Activated CD4-positive, alpha-beta T cell treated with anti-CD3 and anti-CD28 coated beads for 36 hours (primary cell): ENCODE measurements around the gene IFI35. TPM values are rescaled to one million over a fixed set of nuclear protein-coding genes. Genes with fewer than 3 reads are reported as not detected.

Experiments used
- ATAC-seq: fragments of 200-7000 bp; cut with Tn5 transposase; one replicate; pipeline ENCODE4 v1.10.0; 2021; ENCODE audit warnings: mild to moderate bottlenecking, moderate library complexity
- CTCF ChIA-PET: fragments of 350-600 bp; sonication (Branson Sonifier 250); formaldehyde crosslinking; loops from one replicate; lab custom pipeline; 2021; ENCODE audit warnings: antibody characterized with exemption; lab: Charles Lee
- POLR2A ChIA-PET: fragments of 350-600 bp; sonication (Branson Sonifier 250); formaldehyde crosslinking; loops from one replicate; lab custom pipeline; 2021; ENCODE audit warnings: antibody characterized with exemption, inconsistent platforms; lab: Charles Lee
- DNase-seq: peaks from one replicate; pipeline ENCODE4 v3.0.0-alpha.2; 2020
- H3K27ac Mint-ChIP-seq: one replicate; pipeline ENCODE4 v1.8.0; 2021; ENCODE audit warnings: mixed read lengths
- H3K27me3 Mint-ChIP-seq: one replicate; pipeline ENCODE4 v1.8.0; 2021; ENCODE audit warnings: mixed read lengths
- H3K36me3 Mint-ChIP-seq: one replicate; pipeline ENCODE4 v1.8.0; 2021; ENCODE audit warnings: low read depth, mixed read lengths
- H3K4me1 Mint-ChIP-seq: one replicate; pipeline ENCODE4 v1.8.0; 2021; ENCODE audit warnings: mixed read lengths
- H3K4me3 Mint-ChIP-seq: one replicate; pipeline ENCODE4 v1.8.0; 2021; ENCODE audit warnings: mild to moderate bottlenecking, moderate library complexity, mixed read lengths
- H3K9me3 Mint-ChIP-seq: one replicate; pipeline ENCODE4 v1.8.0; 2021; ENCODE audit warnings: low read depth, mixed read lengths
- intact Hi-C, 2 experiments: fragments of 100-400 bp; cut with DNase I in 1 of 2; cut with micrococcal nuclease in 1 of 2; formaldehyde crosslinking; loops; one replicate each; pipeline versions ENCODE4 v1.14.2 to v1.15.1; 2022 to 2024; cut with DNase I, micrococcal nuclease
- total RNA-seq, 2 experiments: library from RNA; stranded (reverse); gene quantifications; one replicate each; pipeline ENCODE4 v1.2.3, GENCODE V29; 2021

The IFI35 gene
- total RNA-seq, 2 experiments from 2014 or later, result 65.3 to 68.1 TPM

DNA sequence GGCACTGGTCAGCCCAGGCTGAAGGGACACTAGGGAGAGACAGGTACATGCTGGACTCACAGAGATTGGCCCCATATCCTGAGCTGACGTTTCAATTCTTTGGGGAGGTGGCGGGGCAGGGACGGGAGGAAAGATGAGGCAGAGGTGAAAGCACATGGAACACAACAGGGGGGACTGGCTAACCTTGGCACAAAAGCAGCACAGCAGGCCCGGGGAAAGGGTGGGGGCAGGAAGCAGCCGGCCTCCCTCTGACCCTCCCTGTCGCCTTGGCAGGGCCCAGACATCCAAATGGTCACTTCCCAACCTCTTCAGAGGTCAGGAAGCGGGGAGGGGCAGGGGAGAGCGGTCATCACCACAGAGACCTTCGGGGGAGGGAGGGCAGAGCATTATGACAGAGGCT lies 9.0 kb downstream of the IFI35 start:
- CTCF ChIA-PET, result no interaction called here
- POLR2A ChIA-PET, result no interaction called here
- intact Hi-C loops, result no loop called here
- no peak for DNase-seq
- ATAC-seq, result no peak
- Mint-ChIP-seq H3K4me1 (peaks cover 22% of the 10 kb centered on the region), H3K9me3 (no peaks in the 10 kb centered on the region), H3K27ac (no peak overlapping the region), H3K36me3 (peaks cover 20% of the 10 kb centered on the region), H3K4me3 (no peak overlapping the region), H3K27me3 (no peaks in the 10 kb centered on the region)

DNA sequence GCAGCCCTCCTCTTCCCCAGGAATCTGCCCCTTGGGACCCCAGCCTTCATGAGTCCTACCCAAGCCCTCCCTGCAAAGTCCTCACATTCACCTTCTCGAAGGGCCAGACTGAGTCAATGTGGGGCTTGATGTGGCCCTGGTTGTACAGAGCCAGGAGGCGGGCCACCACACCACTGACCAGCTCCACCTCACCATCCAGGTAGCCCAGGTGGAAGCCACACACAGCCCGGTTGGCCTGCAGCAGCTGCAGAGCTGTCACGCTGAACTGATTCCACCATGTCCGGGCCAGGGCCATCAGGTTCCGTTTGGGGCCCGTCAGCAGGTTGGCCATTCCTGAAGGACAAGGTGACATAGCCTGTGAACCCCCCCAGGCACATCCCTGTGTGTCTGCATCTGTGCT lies 9.6 kb downstream of the IFI35 start:
- DNase-seq (no peak), ATAC-seq (no peak)
- intact Hi-C loops, result no loop called here

DNA sequence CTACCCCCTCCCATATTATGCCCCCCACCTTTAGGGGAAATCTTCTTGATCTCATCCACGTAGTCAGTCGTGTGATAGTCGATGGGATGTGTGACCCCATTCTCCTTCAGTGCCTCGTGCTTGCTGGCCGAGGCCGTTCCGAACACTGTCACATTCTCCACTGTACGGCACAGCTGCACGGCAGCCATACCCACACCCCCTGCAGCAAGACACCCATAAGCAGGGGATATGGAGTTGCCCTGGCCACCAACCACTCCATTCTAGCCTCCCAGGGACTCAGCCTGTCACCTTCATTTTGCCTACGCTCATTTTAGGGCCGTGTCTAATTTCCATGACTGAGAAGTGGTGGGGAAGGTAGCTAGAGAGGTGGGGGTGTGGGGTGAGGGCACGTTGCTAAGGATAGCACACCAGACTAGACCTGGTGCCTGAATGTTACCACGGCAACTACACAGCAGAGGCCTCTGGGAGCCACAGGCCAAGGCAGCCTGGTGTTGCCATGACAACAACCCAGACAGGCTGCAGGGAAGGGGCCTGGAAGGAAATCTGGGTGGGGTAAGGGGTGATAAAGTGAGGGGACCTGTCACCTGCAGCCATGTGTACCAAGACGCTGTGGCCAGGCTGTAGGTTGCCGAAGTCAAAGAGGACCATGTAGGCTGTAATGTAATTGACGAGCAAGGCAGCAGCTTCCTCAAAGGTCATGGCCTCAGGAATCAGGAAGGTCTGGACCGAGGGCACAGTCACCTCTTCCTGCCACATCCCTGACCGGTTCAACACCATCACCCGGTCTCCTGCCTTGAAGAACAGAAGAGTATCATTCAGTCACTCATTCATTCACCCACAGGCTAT lies 11.6 kb downstream of the IFI35 start:
- H3K36me3 Mint-ChIP-seq, result peaks cover 12% of the 10 kb centered on the region

More for the DNA sequence above, 9.6 kb downstream of the IFI35 start:
- Mint-ChIP-seq H3K4me1 (peaks cover 24% of the 10 kb centered on the region), H3K36me3 (peaks cover 18% of the 10 kb centered on the region), H3K27me3 (no peaks in the 10 kb centered on the region), H3K4me3 (no peak overlapping the region), H3K9me3 (no peaks in the 10 kb centered on the region), H3K27ac (no peak overlapping the region)
- ChIA-PET POLR2A (no interaction called here), CTCF (no interaction called here)

DNA sequence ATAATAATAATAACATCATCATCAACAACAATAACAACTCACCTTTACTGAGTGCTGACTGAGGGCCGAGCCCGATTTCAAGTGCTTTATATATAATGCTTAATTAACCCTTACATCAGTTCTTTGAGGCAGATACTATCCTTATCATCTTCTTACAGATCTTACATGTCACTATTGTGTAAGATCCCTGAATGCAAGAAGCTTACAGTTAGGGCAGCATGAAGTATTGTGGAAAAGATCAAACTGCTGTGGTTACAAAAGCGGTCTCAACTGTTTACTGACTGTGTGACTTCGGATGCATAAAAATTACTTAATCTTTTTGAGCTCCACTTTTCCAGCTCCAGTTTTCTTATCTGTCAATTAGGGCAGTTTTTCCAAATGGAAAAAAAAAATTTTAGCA lies 12.3 kb downstream of the IFI35 start:
- Mint-ChIP-seq H3K4me1 (peaks cover 26% of the 10 kb centered on the region), H3K27me3 (no peaks in the 10 kb centered on the region), H3K4me3 (no peak overlapping the region), H3K36me3 (peaks cover 7% of the 10 kb centered on the region), H3K27ac (no peak overlapping the region), H3K9me3 (no peaks in the 10 kb centered on the region)
- no peak for ATAC-seq
- CTCF ChIA-PET, result no interaction called here
- intact Hi-C loops, result no loop called here
- POLR2A ChIA-PET, result no interaction called here
- DNase-seq, result no peak

More for the DNA sequence above, 11.6 kb downstream of the IFI35 start:
- Mint-ChIP-seq H3K9me3 (no peaks in the 10 kb centered on the region), H3K4me1 (peaks cover 26% of the 10 kb centered on the region), H3K27ac (no peak overlapping the region), H3K27me3 (no peaks in the 10 kb centered on the region), H3K4me3 (no peak overlapping the region)
- ChIA-PET CTCF (no interaction called here), POLR2A (interaction anchor here (1.0 kb wide), 1 partner anchor 12 kb away, joined by 3 read pairs; the partner anchor contains the start of gene IFI35)
- intact Hi-C loops, result no loop called here
- DNase-seq (peak; percentile 45), ATAC-seq (no peak)

DNA sequence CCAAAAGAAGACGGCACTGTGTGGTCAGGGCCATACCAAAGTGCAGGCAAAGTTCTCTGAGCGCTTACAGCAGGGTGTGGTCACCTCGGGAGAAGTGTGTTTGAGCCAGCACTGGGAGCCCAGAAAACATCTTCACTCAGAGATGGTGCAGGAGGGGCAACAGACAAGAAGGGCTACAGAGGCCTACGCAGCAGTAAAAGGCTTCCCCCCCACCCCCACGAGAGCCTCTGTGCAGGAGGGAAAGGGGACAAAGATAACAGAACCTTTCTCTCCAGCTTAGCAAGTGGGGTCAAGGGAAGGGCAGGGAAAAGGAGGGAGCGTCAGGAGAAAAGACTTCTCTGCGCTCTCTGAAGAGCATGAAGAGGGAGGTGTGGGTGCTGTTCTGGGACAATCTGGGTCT lies 12.8 kb downstream of the IFI35 start:
- Mint-ChIP-seq H3K9me3 (no peaks in the 10 kb centered on the region), H3K4me3 (no peak overlapping the region), H3K27ac (no peak overlapping the region), H3K36me3 (peaks cover 3% of the 10 kb centered on the region), H3K4me1 (peaks cover 30% of the 10 kb centered on the region), H3K27me3 (no peaks in the 10 kb centered on the region)
- intact Hi-C loops, result no loop called here
- ChIA-PET POLR2A (no interaction called here), CTCF (no interaction called here)
- ATAC-seq, result no peak
- DNase-seq, result no peak

DNA sequence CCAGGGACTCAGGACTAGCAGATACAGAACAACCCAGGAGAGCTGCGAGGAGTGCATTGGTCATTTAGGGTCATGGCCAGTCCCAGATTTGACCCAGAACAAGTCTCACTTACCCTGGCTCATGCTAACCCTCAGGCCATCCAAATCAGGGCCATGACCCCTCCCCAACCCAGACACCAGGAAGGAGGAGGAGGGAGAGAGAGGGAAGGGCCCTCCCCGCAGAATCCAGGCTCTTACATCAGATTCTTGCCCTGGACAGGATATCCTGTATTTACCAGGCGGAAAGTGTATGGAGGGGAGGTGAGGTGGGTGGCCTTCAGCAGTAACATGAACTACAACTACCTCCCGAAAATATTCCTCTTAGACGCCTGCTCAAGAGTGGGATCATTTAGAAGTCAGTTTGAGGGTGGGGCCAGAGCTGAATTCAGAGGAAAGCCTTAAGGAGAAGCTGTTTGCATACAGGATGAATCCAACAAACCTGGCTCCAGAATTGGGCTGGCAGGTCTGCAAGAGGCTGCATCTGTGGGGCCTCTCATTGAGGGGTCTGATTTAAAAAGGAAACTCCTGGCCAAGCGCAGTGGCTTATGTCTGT lies 13.5 kb downstream of the IFI35 start:
- no peaks in the 10 kb centered on the region for H3K9me3 Mint-ChIP-seq
- DNase-seq, result no peak
- peaks cover 35% of the 10 kb centered on the region for H3K4me1 Mint-ChIP-seq
- ChIA-PET CTCF (no interaction called here), POLR2A (interaction anchor here (1.1 kb wide), 1 partner anchor 348 kb away, joined by 5 read pairs; no protein-coding TSS in a partner anchor)
- no peaks in the 10 kb centered on the region for H3K36me3 Mint-ChIP-seq
- peak overlapping the region; percentile 81 for H3K4me3 Mint-ChIP-seq
- H3K27ac Mint-ChIP-seq, result no peak overlapping the region
- H3K27me3 Mint-ChIP-seq, result no peaks in the 10 kb centered on the region
- intact Hi-C loops, result loop anchor here in 1 of 2 experiments (5.0 kb wide), 3 partner anchors 317 to 462 kb away; partner anchors contain the start of genes DHX8 and PLEKHH3
- ATAC-seq, result no peak

DNA sequence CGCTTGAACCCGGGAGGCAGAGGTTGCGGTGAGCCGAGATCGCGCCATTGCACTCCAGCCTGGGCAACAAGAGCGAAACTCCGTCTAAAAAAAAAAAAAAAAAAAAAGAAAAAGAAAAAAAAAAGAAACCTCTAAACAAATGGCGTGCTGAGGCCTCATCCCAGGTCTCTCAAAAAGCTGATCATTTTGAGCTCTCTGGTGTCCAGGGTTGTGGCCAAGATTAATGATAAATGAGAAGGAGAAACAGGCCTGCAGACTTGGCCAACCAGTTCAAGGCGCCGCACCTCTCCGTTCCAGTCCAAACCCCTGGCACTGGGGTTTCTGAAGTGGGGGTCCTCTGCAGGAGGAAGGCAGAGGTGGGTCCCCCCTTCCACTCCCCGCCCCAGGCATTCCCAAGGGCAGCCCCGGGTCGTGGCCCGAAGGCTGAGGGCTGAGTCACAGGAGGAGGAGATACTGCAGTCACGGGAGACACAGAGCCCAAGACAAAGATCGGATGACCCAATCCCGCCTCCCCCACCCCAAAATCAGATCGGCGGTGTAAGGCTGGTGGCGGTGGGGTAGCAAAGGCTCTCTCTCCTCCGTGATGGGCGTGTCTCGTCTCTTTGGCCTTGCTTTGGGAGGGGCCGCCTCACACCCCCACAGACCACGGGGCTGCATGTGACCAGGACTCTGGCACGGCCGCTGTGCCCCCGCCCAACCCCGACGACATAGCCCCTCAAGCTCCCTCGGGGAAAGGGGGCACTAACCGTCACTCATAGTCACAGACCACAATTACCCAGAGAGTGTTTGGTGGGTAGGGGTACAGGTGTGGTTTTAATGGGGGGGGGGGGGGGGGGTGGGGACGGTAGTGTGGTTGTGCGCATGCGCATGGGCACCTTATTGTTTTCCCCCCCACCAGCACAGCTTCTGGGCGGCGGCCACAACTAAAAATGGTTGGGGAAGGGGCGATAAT lies 14.5 kb downstream of the IFI35 start:
- Mint-ChIP-seq H3K36me3 (no peaks in the 10 kb centered on the region), H3K4me3 (peak overlapping the region; percentile 81), H3K27ac (no peak overlapping the region), H3K27me3 (no peaks in the 10 kb centered on the region), H3K9me3 (no peaks in the 10 kb centered on the region), H3K4me1 (peaks cover 37% of the 10 kb centered on the region)
- CTCF ChIA-PET, result interaction anchor here (0.5 to 2.5 kb wide), 2 partner anchors 23 to 93 kb away, joined by 3 to 10 read pairs; partner anchors contain the start of gene RPL27
- ATAC-seq, result no peak
- POLR2A ChIA-PET, result interaction anchor here (0.6 to 1.8 kb wide), 5 partner anchors 23 to 347 kb away, joined by 4 to 10 read pairs (median 5); partner anchors contain the start of genes RPL27 and VPS25
- peak; percentile 30 for DNase-seq
- intact Hi-C loops, result loop anchor here in 1 of 2 experiments (5.0 kb wide), 3 partner anchors 316 to 461 kb away; partner anchors contain the start of genes DHX8 and PLEKHH3

DNA sequence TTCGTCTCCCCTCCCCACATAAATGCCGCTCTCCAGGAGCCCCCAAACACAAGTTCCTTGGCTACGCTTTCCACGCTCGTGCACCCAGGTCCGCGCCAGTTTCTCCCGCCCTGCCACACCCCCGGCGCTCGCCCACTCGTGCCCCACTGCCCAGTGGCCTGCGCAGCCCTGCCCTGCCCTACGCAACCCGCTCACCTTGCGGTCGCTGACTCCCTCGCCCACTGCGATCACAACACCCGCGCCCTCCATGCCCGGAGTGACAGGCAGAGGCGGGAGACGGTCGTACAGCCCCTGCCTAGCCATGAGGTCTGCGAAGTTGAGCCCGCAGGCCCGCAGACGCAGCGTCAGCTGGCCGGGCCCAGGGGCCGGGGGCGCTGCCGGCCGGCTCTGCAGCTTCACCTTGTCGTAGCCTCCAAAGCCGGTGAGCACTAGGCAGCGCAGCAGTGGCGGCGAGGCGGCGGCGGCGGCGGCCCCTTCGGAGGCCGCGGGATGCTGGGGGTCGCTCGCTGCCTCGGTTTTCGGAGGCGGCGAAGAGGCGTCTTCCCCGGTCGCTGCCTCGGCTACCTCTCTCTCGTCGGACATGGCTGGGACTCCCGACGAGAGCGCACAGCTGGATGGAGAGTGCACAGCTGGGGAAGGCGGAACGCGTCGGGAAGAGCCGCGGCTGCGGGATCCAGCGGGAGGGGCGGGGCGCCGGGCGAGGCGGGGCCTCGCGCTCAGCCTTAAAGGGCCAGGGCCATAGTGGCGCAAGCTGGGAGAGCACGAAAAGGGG lies 15.3 kb downstream of the IFI35 start, which contains the start of gene VAT1:
VAT1 (minus strand) TSS at position 645 of the 772 bp plus-strand sequence; CDS start at position 582, 63 bp downstream.
- intact Hi-C loops, result loop anchor here in 1 of 2 experiments (1.0 to 5.0 kb wide), 7 partner anchors 16 to 460 kb away; partner anchors contain the start of genes BRCA1, DHX8, IFI35 and PLEKHH3
- Mint-ChIP-seq H3K36me3 (no peaks in the 10 kb centered on the region), H3K4me3 (peak within 1 kb of the TSS; percentile 81), H3K27me3 (no peaks in the 10 kb centered on the region), H3K4me1 (peaks cover 37% of the 10 kb centered on the region), H3K9me3 (no peaks in the 10 kb centered on the region), H3K27ac (no peak within 1 kb of the TSS)
- peak; percentile 79 for DNase-seq
- ATAC-seq, result peak; percentile 55
- POLR2A ChIA-PET, result interaction anchor here (1.5 to 1.8 kb wide), 2 partner anchors 24 to 293 kb away, joined by 4 to 10 read pairs; partner anchors contain the start of gene RPL27
- CTCF ChIA-PET, result interaction anchor here (0.5 to 2.5 kb wide), 3 partner anchors 24 to 93 kb away, joined by 3 to 10 read pairs (median 3); partner anchors contain the start of gene RPL27

DNA sequence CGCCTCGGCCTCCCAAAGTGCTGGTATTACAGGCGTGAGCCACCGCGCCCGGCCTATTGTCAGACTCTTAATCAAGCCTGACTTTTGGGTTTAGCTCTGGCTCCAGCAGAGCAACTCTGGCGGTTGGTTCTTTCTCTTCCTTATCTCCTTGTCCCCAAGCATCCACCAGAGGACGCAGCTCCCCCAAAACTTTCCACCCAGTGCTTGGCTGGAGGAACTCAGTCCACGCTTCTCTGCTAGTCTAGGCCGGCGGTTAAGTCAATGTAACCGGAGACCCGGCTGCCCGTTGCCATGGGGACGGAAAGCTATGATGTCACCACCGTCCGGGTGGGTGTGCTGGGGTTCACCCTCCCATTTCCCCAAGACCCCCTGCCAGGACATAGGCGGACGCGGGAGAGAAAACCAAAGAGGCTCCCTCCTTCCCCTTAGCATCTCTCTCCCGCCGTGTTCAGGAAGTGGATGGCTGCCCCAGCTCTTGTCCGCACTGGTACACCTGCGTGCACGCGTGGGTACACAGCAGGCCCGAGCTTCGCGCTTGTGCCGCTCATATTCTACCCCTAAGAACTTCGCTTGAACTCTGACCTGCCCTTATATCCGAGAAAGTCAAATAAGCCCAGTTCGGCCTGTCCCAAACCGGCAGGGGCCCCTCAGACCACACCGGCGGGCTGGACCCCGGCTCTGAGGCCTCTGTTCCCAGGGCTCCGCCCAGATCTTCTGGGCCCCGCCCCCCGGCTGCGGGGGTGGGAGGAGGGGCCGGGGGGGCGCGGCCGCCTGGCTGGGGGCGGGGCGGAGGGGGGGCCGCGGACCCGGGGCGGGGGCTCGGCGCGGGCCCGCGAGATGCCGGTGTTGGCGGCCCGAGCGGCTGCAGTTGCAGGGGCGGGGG lies 18.1 kb downstream of the IFI35 start, which contains the start of gene RND2:
RND2 (plus strand) TSS at position 825 of the 883 bp plus-strand sequence. CDS start 117 bp downstream, outside the sequence.
- DNase-seq (peak; percentile 89), ATAC-seq (peak; percentile 68)
- peak within 1 kb of the TSS; percentile 71 for H3K27ac Mint-ChIP-seq
- H3K9me3 Mint-ChIP-seq, result no peaks in the 10 kb centered on the region
- peaks cover 26% of the 10 kb centered on the region for H3K4me1 Mint-ChIP-seq
- ChIA-PET POLR2A (interaction anchor here (0.5 to 1.6 kb wide), 8 partner anchors 14 to 343 kb away, joined by 3 to 9 read pairs (median 5); partner anchors contain the start of genes BECN1, IFI35 and RPL27), CTCF (interaction anchor here (0.6 to 1.7 kb wide), 15 partner anchors 16 to 919 kb away, joined by 3 to 14 read pairs (median 3); partner anchors contain the start of gene RPL27)
- intact Hi-C loops, result loop anchor here in 1 of 2 experiments (1.0 to 5.0 kb wide), 6 partner anchors 146 to 458 kb away; partner anchors contain the start of genes DHX8, PLEKHH3 and TMEM106A
- H3K27me3 Mint-ChIP-seq, result no peaks in the 10 kb centered on the region
- H3K36me3 Mint-ChIP-seq, result no peaks in the 10 kb centered on the region
- H3K4me3 Mint-ChIP-seq, result peak within 1 kb of the TSS; percentile 78
